Parathyroid adenoma (tissue), 2 donors: ENCODE data around the gene NEDD4L.

Source experiments
- H2AFZ ChIP-seq: fragments of 300-600 bp; sonication (generic); one replicate; pipeline ENCODE4 v1.7.0; 2017; ENCODE audit warnings: antibody characterized with exemption, mild to moderate bottlenecking
- H3K27ac ChIP-seq: fragments of 300-600 bp; sonication (generic); one replicate; pipeline ENCODE4 v1.7.0; 2017
- H3K27me3 ChIP-seq: fragments of 300-600 bp; sonication (generic); one replicate; pipeline ENCODE4 v1.7.0; 2017; ENCODE audit warnings: low read length; ENCODE audit not compliant: control insufficient read depth, insufficient read depth
- H3K36me3 ChIP-seq: fragments of 300-600 bp; sonication (generic); one replicate; pipeline ENCODE4 v1.7.0; 2017; ENCODE audit warnings: low read length; ENCODE audit not compliant: control insufficient read depth, insufficient read depth
- H3K4me1 ChIP-seq: fragments of 300-600 bp; sonication (generic); one replicate; pipeline ENCODE4 v1.7.0; 2017; ENCODE audit warnings: control low read depth
- H3K4me2 ChIP-seq: fragments of 300-600 bp; sonication (generic); one replicate; pipeline ENCODE4 v1.7.0; 2017; ENCODE audit warnings: low read length
- H3K4me3 ChIP-seq: fragments of 300-600 bp; sonication (generic); one replicate; pipeline ENCODE4 v1.7.0; 2017; ENCODE audit warnings: low read depth, low read length
- H3K79me2 ChIP-seq: fragments of 300-600 bp; sonication (generic); one replicate; pipeline ENCODE4 v1.7.0; 2017; ENCODE audit warnings: control low read depth
- H3K9ac ChIP-seq: fragments of 300-600 bp; sonication (generic); one replicate; pipeline ENCODE4 v1.7.0; 2017; ENCODE audit warnings: mild to moderate bottlenecking
- H3K9me3 ChIP-seq: fragments of 300-600 bp; sonication (generic); one replicate; pipeline ENCODE4 v1.7.0; 2017; ENCODE audit warnings: low read length; ENCODE audit not compliant: control insufficient read depth
- CTCF ChIP-seq: fragments of 300-600 bp; sonication (generic); IDR thresholded peaks from one replicate; pipeline ENCODE4 v1.7.0; 2017; ENCODE audit warnings: antibody characterized with exemption, mild to moderate bottlenecking
- donor health status: primary hyperparathyroidism.

The NEDD4L gene

GRCh38 chr18:58403799-58404455 lies 359.9 kb downstream of the NEDD4L start:
- H3K36me3 ChIP-seq, result no peaks in the 10 kb centered on the region
- TF ChIP-seq CTCF, result no peak
- H3K27me3 ChIP-seq, result no peaks in the 10 kb centered on the region
- H3K9ac ChIP-seq, result no peak overlapping the region
- H2AFZ ChIP-seq, result no peak overlapping the region
- no peaks in the 10 kb centered on the region for H3K4me1 ChIP-seq
- H3K9me3 ChIP-seq, result no peaks in the 10 kb centered on the region
- H3K4me2 ChIP-seq, result no peak overlapping the region
- H3K4me3 ChIP-seq, result no peak overlapping the region
- H3K79me2 ChIP-seq, result no peaks in the 10 kb centered on the region
- H3K27ac ChIP-seq, result no peak overlapping the region

- Histone ChIP-seq H3K79me2 (no peaks in the 10 kb centered on the region), H3K4me2 (no peak overlapping the region), H3K4me3 (no peak overlapping the region), H3K27me3 (no peaks in the 10 kb centered on the region), H3K9me3 (no peaks in the 10 kb centered on the region), H3K4me1 (no peaks in the 10 kb centered on the region), H3K36me3 (no peaks in the 10 kb centered on the region), H2AFZ (no peak overlapping the region), H3K9ac (no peak overlapping the region), H3K27ac (no peak overlapping the region)
- TF ChIP-seq CTCF, result no peak
Measured at GRCh38 chr18:58405107-58405898, 361.3 kb downstream of the NEDD4L start.

- H3K4me2 ChIP-seq, result no peak overlapping the region
- no peak for TF ChIP-seq CTCF
- no peak overlapping the region for H3K27ac ChIP-seq
- no peaks in the 10 kb centered on the region for H3K27me3 ChIP-seq
- no peaks in the 10 kb centered on the region for H3K9me3 ChIP-seq
- no peak overlapping the region for H2AFZ ChIP-seq
- H3K79me2 ChIP-seq, result no peaks in the 10 kb centered on the region
- no peak overlapping the region for H3K9ac ChIP-seq
- H3K4me3 ChIP-seq, result no peak overlapping the region
- no peaks in the 10 kb centered on the region for H3K4me1 ChIP-seq
- no peaks in the 10 kb centered on the region for H3K36me3 ChIP-seq
Measured at GRCh38 chr18:58407263-58407648, 363.2 kb downstream of the NEDD4L start.

- Histone ChIP-seq H3K4me3 (no peak overlapping the region), H3K9ac (no peak overlapping the region), H3K79me2 (no peaks in the 10 kb centered on the region), H3K27ac (no peak overlapping the region), H3K9me3 (no peaks in the 10 kb centered on the region), H2AFZ (no peak overlapping the region), H3K36me3 (no peaks in the 10 kb centered on the region), H3K27me3 (no peaks in the 10 kb centered on the region), H3K4me1 (no peaks in the 10 kb centered on the region), H3K4me2 (no peak overlapping the region)
- TF ChIP-seq CTCF, result no peak
Measured at GRCh38 chr18:58407649-58408407, 363.8 kb downstream of the NEDD4L start.
